ENCODE data around the gene ADPRS.

DNA sequence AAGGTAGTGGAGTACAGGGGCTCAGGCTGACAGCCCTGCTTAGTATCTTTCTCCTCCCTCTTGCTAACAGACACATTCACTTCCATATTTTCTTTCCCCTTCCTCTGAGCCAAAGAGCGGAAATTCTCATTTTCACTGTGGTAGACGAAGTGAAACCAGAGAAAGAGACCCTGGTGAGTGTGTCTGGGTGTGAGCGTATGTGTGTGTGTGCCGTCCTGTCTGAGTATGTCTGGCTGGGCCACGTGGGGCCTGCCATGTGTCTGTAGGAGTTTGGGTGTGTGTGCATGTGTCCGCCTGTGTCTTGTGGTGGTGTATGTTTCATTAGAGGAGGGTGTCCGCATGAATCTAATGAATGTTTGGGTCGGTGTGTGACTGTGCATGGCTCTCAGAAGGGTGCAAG, 34.7 kb downstream of the ADPRS start:
- TF ChIP-seq CTCF (conservative IDR thresholded peaks at IDR 0.05) = no peak
- no peak for TF ChIP-seq EZH2 (IDR thresholded peaks at IDR 0.05; ENCODE audit: low read depth)
